ENCODE data around the gene OR51D1. TPM values are rescaled to one million over a fixed set of nuclear protein-coding genes. Genes with fewer than 3 reads are reported as not detected.

Gene OR51D1
- total and polyA plus RNA-seq, 7 donors = not detected

GRCh38 chr11:4654635-4655369 lies 17.5 kb downstream of the OR51D1 start:
- Histone ChIP-seq H3K9me3 (no peaks in the 10 kb centered on the region), H3K27ac (no peak overlapping the region), H3K36me3 (no peaks in the 10 kb centered on the region), H3K27me3 (no peaks in the 10 kb centered on the region), H3K4me3 (no peak overlapping the region), H3K4me1 (no peaks in the 10 kb centered on the region)
- WGBS, 2 donors = 64 to 92% methylated on average over 2 of the region's 2 CpGs
- DNase-seq = no peak
- intact Hi-C loops (cut with DNase I) = no loop called here
- TF ChIP-seq POLR2AphosphoS5 (IDR thresholded peaks at IDR 0.05) (no peak), POLR2A (IDR thresholded peaks at IDR 0.05) (no peak), EP300 (IDR thresholded peaks at IDR 0.05) (no peak)
- TF ChIP-seq, protein P1, sequence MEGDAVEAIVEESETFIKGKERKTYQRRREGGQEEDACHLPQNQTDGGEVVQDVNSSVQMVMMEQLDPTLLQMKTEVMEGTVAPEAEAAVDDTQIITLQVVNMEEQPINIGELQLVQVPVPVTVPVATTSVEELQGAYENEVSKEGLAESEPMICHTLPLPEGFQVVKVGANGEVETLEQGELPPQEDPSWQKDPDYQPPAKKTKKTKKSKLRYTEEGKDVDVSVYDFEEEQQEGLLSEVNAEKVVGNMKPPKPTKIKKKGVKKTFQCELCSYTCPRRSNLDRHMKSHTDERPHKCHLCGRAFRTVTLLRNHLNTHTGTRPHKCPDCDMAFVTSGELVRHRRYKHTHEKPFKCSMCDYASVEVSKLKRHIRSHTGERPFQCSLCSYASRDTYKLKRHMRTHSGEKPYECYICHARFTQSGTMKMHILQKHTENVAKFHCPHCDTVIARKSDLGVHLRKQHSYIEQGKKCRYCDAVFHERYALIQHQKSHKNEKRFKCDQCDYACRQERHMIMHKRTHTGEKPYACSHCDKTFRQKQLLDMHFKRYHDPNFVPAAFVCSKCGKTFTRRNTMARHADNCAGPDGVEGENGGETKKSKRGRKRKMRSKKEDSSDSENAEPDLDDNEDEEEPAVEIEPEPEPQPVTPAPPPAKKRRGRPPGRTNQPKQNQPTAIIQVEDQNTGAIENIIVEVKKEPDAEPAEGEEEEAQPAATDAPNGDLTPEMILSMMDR (IDR thresholded peaks at IDR 0.05) = no peak

DNA sequence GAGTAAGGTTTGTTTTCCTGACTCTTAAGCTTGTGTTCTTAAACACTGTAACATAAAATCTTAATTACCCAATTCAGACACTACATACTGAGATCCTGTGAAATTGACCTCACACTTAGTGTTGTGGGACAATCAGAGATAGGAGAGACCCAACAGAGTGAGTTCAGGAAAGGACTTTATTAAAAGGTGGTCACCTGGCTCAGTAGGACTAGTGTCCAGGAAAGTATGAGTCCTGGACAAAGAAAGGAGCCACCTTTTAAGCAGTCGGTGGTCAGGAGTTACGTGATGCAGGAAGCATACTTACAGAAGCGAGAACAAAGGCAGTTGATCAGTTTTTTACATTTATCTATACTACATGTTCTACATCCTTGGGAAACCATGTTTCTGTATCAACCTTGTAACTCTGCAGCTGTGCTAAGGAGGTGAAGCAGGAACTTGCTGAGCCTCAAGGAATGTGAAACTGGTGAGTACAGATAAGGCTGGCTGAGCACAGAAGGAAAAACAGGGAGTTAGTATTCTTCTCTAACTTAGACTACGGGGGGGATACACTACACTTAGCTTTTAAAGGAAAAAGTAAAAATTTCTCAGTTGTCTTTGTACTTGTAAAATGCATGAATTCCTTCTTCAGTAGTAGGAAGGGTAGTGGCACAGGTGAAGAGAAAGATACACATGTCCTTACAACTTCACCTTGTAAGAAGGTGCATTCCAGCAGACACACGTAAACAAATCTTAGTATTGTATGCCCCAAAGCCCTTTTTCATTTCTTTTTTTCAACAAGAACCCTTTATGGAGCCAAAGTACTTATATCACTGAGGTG lies 21.6 kb downstream of the OR51D1 start:
- TF ChIP-seq POLR2AphosphoS5 (IDR thresholded peaks at IDR 0.05) = no peak
- TF ChIP-seq POLR2A (IDR thresholded peaks at IDR 0.05) = no peak
- no peak for TF ChIP-seq EP300 (IDR thresholded peaks at IDR 0.05)
- TF ChIP-seq, protein P1 (IDR thresholded peaks at IDR 0.05) = no peak
- no peaks in the 10 kb centered on the region for H3K9me3 ChIP-seq
- no peak overlapping the region for H3K27ac ChIP-seq
- 64 to 86% methylated on average over 5 of the region's 5 CpGs for WGBS, 2 donors
- no peaks in the 10 kb centered on the region for H3K4me1 ChIP-seq
- no peak overlapping the region for H3K4me3 ChIP-seq
- no peak for DNase-seq
- intact Hi-C loops (cut with DNase I) = no loop called here
- H3K36me3 ChIP-seq = no peaks in the 10 kb centered on the region
- no peaks in the 10 kb centered on the region for H3K27me3 ChIP-seq

GRCh38 chr11:4662876-4663275 lies 25.6 kb downstream of the OR51D1 start:
- Histone ChIP-seq H3K4me3 (no peak overlapping the region), H3K27me3 (no peaks in the 10 kb centered on the region), H3K9me3 (no peaks in the 10 kb centered on the region), H3K36me3 (no peaks in the 10 kb centered on the region), H3K27ac (no peak overlapping the region), H3K4me1 (no peaks in the 10 kb centered on the region)
- WGBS, 2 donors = 73 to 75% methylated on average over 6 of the region's 6 CpGs
- no peak for TF ChIP-seq EP300 (IDR thresholded peaks at IDR 0.05)
- no peak for TF ChIP-seq POLR2A (IDR thresholded peaks at IDR 0.05)
- TF ChIP-seq POLR2AphosphoS5 (IDR thresholded peaks at IDR 0.05) = no peak
- TF ChIP-seq, protein P1 (IDR thresholded peaks at IDR 0.05) = no peak
- DNase-seq = no peak
- intact Hi-C loops (cut with DNase I) = no loop called here

- H3K36me3 ChIP-seq = no peaks in the 10 kb centered on the region
- no peak overlapping the region for H3K27ac ChIP-seq
- TF ChIP-seq, protein P1 (IDR thresholded peaks at IDR 0.05) = no peak
- TF ChIP-seq POLR2A (IDR thresholded peaks at IDR 0.05) = no peak
- TF ChIP-seq POLR2AphosphoS5 (IDR thresholded peaks at IDR 0.05) = no peak
- no peak for TF ChIP-seq EP300 (IDR thresholded peaks at IDR 0.05)
- H3K9me3 ChIP-seq = no peaks in the 10 kb centered on the region
- intact Hi-C loops (cut with DNase I) = no loop called here
- H3K4me1 ChIP-seq = no peaks in the 10 kb centered on the region
- H3K27me3 ChIP-seq = no peaks in the 10 kb centered on the region
- WGBS, 2 donors = 89 to 92% methylated on average over 3 of the region's 3 CpGs
- no peak for DNase-seq
- no peak overlapping the region for H3K4me3 ChIP-seq
These were observed 26.9 kb downstream of the OR51D1 start for GRCh38 chr11:4664183-4664582.

Measured in sigmoid colon (tissue), 7 donors.